Choroid plexus epithelial cell (primary cell): Measurements from ENCODE around the gene CDK19.

Experiments
- DNase-seq: peaks from one replicate; pipeline ENCODE4 v3.0.0-alpha.2; 2010; ENCODE audit warnings: low read depth
- H3K4me3 ChIP-seq: 2 replicates; pipeline ENCODE4 v1.5.1; 2011; ENCODE audit warnings: low read depth, mild to moderate bottlenecking, control low read depth, low read length, moderate library complexity
- CTCF ChIP-seq: conservative IDR thresholded peaks from 2 replicates; pipeline ENCODE4 v1.5.1; 2011; ENCODE audit warnings: low read depth, mild to moderate bottlenecking, control low read depth, inconsistent platforms, low read length, moderate library complexity

Gene CDK19

DNA sequence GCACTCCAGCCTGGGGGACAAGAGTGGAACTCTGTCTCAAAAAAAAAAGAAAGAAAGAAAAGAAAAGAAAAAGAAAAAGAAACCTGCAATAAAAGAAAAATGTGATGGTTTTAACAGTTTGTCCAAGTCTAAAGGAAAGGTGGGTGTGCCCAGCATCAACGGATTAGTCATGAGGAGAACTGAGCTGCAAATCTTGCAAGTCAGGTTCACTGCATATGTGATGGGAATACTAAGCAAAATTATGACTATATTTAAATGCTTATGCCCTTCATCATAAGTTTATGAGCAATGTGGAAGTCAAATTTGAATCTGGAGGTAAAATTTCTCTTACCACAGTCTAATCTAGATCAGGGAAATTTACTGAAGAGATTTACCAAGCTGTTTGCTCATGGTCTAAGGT is 13.1 kb upstream of the CDK19 start:
- no peak overlapping the region for H3K4me3 ChIP-seq
- no peak for DNase-seq
- no peak for TF ChIP-seq CTCF

DNA sequence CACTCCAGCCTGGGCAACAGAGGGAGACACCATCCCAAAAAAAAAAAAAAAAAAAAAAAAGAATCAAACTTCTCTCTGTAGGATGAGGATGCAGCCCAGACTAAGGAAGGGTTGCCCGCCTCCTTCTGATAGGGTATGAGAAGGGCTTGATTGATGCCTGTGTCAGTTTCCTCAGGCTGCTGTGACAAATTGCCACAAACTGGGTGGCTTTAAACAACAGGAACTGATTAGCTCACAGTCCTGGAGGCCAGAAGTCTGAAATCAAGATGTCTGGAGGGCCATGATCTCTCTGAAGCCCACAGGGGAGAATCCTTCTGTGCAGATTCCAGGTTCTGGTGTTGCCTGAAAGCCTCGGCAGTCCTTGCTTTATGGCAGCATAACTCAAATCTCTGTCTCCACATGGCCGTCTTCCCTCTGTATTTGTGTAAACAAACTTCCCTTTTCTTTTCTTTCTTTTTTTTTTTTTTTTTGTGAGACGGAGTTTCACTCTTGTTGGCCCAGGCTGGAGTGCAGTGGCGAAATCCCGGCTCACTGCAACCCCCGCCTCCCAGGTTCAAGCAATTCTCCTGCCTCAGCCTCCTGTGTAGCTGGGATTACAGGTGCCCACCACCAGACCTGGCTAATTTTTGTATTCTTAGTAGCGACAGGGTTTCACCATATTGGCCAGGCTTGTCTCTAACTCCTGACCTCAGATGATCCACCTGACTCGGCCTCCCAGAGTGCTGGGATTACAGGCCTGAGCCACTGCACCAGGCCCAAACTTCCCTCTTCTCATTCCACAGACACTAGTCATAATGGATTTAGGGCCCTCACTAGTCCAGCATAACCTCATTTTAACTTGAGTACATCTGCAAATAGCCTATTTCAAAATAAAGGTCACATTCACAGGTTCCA is 11.2 kb upstream of the CDK19 start:
- no peak for DNase-seq
- no peak for TF ChIP-seq CTCF
- no peak overlapping the region for H3K4me3 ChIP-seq

DNA sequence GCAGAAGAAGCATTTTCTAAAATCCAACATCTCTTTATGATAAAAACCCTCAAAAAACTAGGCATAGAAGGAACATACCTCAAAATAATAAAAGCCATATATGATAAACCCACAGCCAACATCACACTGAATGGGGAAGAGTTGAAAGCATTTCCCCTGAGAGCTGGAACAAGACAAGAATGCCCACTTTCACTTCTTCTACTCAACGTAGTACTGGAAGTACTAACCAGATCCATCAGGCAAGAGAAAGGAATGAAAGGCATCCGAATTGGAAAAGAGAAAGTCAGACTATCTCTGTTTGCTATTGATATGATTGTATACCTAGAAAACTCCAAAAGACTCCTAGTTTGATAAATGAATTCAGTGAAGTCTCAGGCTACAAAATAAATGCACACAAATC is 7.9 kb upstream of the CDK19 start:
- no peak for TF ChIP-seq CTCF
- H3K4me3 ChIP-seq, result no peak overlapping the region
- peak; percentile 10 for DNase-seq

DNA sequence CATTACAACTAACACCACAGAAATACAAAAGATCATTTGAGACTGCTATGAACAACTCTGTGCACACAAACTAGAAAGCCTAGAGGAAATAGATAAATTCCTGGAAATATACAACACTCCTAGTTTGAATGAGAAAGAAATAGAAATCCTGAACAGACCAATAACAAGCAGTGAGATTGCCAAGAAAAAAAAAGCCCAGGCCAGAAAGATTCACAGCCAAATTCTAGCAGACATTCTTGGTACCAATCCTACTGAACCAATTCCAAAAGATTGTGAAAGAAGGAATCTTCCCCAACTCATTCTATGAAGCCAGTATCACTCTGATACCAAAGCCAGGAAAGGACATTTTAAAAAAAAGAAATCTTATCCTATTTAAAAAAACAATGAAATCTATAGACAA is 7.0 kb upstream of the CDK19 start:
- TF ChIP-seq CTCF, result no peak
- no peak overlapping the region for H3K4me3 ChIP-seq
- peak; percentile 18 for DNase-seq

DNA sequence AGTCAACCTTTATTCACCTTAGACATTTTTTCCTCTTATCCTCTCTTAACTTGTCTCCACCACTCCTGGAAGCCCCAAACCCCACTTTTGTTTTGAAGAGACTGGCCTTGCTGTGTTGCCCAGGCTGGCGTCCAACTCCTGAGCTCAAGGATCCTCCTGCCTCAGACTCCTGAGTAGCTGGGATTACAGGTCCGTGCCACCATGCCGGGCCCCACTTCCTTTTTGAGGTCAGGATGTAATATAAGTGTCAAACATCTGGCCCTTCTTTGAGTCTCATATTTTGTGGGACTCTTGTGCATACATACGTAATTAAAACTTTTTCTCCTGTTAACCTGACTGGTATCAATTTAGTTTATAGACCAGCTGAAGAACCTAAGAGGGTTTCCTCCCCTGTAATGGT is 1.4 kb upstream of the CDK19 start:
- DNase-seq, result no peak
- TF ChIP-seq CTCF, result no peak
- no peak overlapping the region for H3K4me3 ChIP-seq

GRCh38 chr6:110815015-110815410 is 256 bp downstream of the CDK19 start:
- peak overlapping the region; percentile 89 for H3K4me3 ChIP-seq
- no peak for TF ChIP-seq CTCF
- peak; percentile 51 for DNase-seq
